A204.1 (cell line): ENCODE results near the gene S1PR3.

Experiments
- FAIRE-seq: peaks from 2 replicates; lab custom pipeline; 2012; peaks lifted over from hg19 to GRCh38; lab: Jason Lieb, UNC

The S1PR3 gene

DNA sequence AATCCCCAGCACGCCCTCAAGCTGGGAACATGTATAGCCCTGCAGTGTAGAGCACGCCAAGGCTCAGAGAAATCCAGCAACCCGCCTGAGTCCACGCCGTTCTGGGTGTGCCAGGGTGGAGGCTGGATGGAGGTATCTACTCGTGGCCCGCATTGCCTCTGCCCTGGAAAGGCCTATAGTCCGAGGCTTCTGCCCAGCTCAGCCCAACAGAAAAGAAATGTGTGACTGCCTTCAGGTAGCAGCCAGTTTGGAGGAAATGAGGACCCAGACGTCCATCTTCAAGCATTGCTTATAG, 18.2 kb downstream of the S1PR3 start:
- no peak for FAIRE-seq

DNA sequence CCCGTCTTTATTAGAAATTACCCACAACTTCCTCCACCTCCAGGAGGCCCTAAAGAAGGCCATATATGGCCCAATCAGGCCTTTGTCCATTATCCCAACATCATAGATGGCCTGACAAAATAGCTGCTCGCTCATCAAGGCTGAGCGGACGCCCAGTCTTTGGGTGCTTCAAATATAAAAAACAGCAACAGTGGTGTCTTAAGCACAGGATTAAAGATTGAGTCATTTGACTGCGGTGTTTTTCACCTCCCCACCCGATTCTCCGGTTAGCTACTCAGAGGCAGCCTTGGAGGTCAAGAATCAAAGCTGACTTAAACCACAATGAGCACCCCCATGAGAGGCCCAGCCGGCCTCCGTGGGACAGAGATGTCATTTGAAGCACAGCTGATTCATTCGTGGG, 18.8 kb downstream of the S1PR3 start:
- no peak for FAIRE-seq

- no peak for FAIRE-seq
These were observed 19.4 kb downstream of the S1PR3 start for GRCh38 chr9:89010526-89011111.

GRCh38 chr9:89011683-89012082, 20.4 kb downstream of the S1PR3 start:
- no peak for FAIRE-seq

DNA sequence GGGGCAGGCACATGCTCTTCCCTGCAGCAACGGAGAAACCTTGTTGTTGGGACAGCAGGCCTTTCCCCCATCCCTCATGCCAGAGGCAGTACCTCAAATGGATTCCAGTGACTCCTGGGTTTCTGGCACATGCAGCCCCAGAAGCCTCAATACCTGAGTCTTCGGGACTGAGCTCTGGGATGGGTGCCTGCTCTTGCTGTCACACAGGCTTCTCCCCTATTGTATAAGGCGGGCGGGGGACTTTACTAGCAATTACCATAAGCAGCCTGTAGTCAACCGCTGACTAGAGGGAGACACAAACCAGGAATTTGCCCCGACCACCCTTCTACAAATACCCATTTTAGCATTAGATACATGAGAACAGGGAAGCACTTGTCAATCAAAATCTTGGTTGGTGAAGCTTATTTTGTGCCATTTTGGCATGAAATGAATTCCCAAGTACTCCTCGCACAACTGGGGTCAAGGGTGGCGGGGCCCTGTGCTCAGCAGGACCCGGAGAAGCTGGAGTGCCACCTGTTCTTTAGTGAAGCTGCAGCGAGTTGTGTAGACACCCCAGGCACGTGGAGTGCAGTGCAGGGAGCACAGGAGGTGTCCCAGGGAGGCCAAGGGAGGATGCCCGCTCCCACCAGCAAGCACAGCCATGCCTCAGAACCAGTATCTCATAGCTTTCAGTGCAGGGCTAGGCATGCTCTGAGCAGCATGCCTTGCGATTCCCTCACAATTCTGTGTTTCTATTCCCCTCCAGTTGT, 21.2 kb downstream of the S1PR3 start:
- no peak for FAIRE-seq

GRCh38 chr9:89013660-89014059, 22.4 kb downstream of the S1PR3 start:
- no peak for FAIRE-seq

GRCh38 chr9:89014153-89014552, 22.9 kb downstream of the S1PR3 start:
- no peak for FAIRE-seq

- FAIRE-seq: no peak
These were observed 24.1 kb downstream of the S1PR3 start for GRCh38 chr9:89015336-89015735.

- FAIRE-seq: no peak
These were observed 29.5 kb downstream of the S1PR3 start for GRCh38 chr9:89020754-89021153.

- FAIRE-seq: no peak
These were observed 30.0 kb downstream of the S1PR3 start for GRCh38 chr9:89021154-89021803.

- FAIRE-seq: no peak
These were observed 30.9 kb downstream of the S1PR3 start for GRCh38 chr9:89022001-89022759.

- no peak for FAIRE-seq
These were observed 31.6 kb downstream of the S1PR3 start for GRCh38 chr9:89022902-89023301.

GRCh38 chr9:89023740-89024139, 32.5 kb downstream of the S1PR3 start:
- FAIRE-seq: no peak

DNA sequence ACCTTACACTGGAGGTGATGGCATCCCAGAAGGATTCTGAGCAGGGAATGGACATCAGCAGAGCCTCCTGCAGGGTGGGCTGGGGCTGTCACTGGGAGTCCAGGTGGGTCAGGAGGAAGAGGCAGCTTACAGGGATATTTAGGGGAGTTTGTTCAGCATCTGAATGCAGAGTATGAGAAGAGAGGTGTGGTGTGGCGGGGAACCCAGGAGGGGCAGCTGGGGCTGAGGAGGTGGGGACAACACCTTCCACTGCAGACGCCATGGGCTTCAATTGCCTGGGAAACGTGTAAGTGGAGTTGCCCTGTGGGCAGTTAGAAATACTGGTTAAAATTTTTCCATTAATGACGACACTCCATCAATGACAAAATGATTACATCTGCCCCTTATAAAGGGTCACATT, 33.5 kb downstream of the S1PR3 start:
- FAIRE-seq: no peak

GRCh38 chr9:89025553-89025952, 34.3 kb downstream of the S1PR3 start:
- no peak for FAIRE-seq

- FAIRE-seq: no peak
These were observed 35.6 kb downstream of the S1PR3 start for GRCh38 chr9:89026876-89027275.

DNA sequence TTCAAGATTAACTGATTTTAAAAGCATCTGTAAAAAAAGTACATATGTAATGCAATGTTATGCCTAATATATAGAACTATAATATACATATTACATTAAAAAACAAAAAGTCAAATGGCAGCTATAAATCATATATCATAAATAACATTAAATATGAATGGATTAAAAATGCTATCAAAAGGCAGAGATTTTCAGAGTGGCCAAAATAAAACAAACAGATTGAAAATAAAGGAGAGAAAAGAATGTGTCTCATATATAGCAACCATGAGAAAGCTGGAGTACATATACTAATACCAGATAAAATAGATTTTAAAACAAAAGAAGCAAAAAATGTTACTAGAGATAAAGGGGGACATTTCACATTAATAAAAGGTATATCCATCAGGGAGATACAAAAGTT, 38.5 kb downstream of the S1PR3 start:
- peak; percentile 9 for FAIRE-seq

- FAIRE-seq: no peak
These were observed 40.9 kb downstream of the S1PR3 start for GRCh38 chr9:89032173-89032572.

GRCh38 chr9:89032661-89033060, 41.4 kb downstream of the S1PR3 start:
- no peak for FAIRE-seq

DNA sequence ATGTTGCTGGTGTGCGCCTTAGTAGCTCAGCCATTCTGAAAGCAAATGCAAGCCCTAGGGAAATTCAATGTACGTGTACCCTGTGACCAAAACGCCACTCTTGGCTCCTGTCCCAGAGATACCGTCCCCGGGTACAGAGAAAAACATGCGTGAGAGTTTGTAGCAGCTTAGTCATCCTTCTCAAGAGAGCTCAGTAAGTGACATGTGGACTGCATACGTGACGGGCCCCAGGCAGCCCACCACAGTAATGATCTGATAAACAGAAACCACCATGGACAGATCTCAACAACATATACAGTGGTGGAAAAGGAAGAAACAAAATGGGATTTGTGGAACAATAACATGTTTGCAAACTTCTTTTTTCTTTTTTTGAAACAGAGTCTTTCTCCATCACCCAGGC, 45.1 kb downstream of the S1PR3 start:
- no peak for FAIRE-seq

GRCh38 chr9:89036891-89037290, 45.6 kb downstream of the S1PR3 start:
- FAIRE-seq: no peak

- no peak for FAIRE-seq
These were observed 46.1 kb downstream of the S1PR3 start for GRCh38 chr9:89037346-89037745.

- no peak for FAIRE-seq
These were observed 46.6 kb downstream of the S1PR3 start for GRCh38 chr9:89037891-89038290.
